Keratinocyte (primary cell): ENCODE results near the gene SH3GL3. TPM values are rescaled to one million over a fixed set of nuclear protein-coding genes. Genes with fewer than 3 reads are reported as not detected.

Experiments used
- DNase-seq: peaks from one replicate; pipeline ENCODE4 v3.0.0-alpha.2; 2011; ENCODE audit warnings: low read depth, missing footprints, low spot score
- FAIRE-seq: peaks from 2 replicates; lab custom pipeline; 2011; peaks lifted over from hg19 to GRCh38; lab: Jason Lieb, UNC
- H2AFZ ChIP-seq: 2 replicates; pipeline ENCODE4 v1.6.0; 2012; ENCODE audit warnings: low read length, control low read depth, inconsistent platforms; ENCODE audit not compliant: control insufficient read depth
- H3K27ac ChIP-seq: 2 replicates; pipeline ENCODE4 v1.5.1; 2011; ENCODE audit warnings: low read length; ENCODE audit not compliant: control insufficient read depth, insufficient read depth
- H3K27me3 ChIP-seq: 3 replicates; pipeline ENCODE4 v1.6.0; 2011; ENCODE audit warnings: low read length; ENCODE audit not compliant: control insufficient read depth, insufficient read depth; ENCODE audit errors: extremely low read depth
- H3K36me3 ChIP-seq, 2 experiments: 2 replicates in 1 of 2; 3 replicates in 1 of 2; pipeline ENCODE4 v1.5.1; 2011; ENCODE audit warnings: low read length in 2 of 2, mild to moderate bottlenecking in 1 of 2; ENCODE audit not compliant: control insufficient read depth in 2 of 2, insufficient read depth in 2 of 2; ENCODE audit errors: extremely low read depth in 1 of 2
- H3K4me1 ChIP-seq: 3 replicates; pipeline ENCODE4 v1.5.1; 2011; ENCODE audit warnings: low read length; ENCODE audit not compliant: control insufficient read depth, insufficient read depth; ENCODE audit errors: extremely low read depth
- H3K4me2 ChIP-seq: 3 replicates; pipeline ENCODE4 v1.6.0; 2011; ENCODE audit warnings: low read depth, low read length; ENCODE audit not compliant: control insufficient read depth, insufficient read depth; ENCODE audit errors: extremely low read depth
- H3K4me3 ChIP-seq, 3 experiments: fragments of 200-600 bp in 1 of 3; sonication (generic) in 1 of 3; 2 replicates in 2 of 3; 3 replicates in 1 of 3; pipeline ENCODE4 v1.5.1; 2011 to 2016; ENCODE audit warnings: low read length in 3 of 3, mild to moderate bottlenecking in 3 of 3, control low read depth in 2 of 3, inconsistent platforms in 1 of 3, low read depth in 1 of 3, mixed read lengths in 1 of 3, mixed run types in 1 of 3, moderate library complexity in 1 of 3; ENCODE audit not compliant: control insufficient read depth in 2 of 3, insufficient read depth in 2 of 3; ENCODE audit errors: extremely low read depth in 1 of 3
- H3K79me2 ChIP-seq: 2 replicates; pipeline ENCODE4 v1.6.0; 2012; ENCODE audit warnings: low read length; ENCODE audit not compliant: control insufficient read depth, insufficient read depth
- H3K9ac ChIP-seq: 3 replicates; pipeline ENCODE4 v1.6.0; 2011; ENCODE audit warnings: low read length; ENCODE audit not compliant: control insufficient read depth, insufficient read depth; ENCODE audit errors: extremely low read depth
- H3K9me1 ChIP-seq: 3 replicates; pipeline ENCODE4 v1.6.0; 2011; ENCODE audit warnings: low read length; ENCODE audit not compliant: control insufficient read depth, insufficient read depth; ENCODE audit errors: extremely low read depth
- H3K9me3 ChIP-seq: 2 replicates; pipeline ENCODE4 v1.5.1; 2012; ENCODE audit warnings: low read depth, low read length; ENCODE audit not compliant: control insufficient read depth
- H4K20me1 ChIP-seq: 3 replicates; pipeline ENCODE4 v1.6.0; 2011; ENCODE audit warnings: low read length; ENCODE audit not compliant: control insufficient read depth, insufficient read depth; ENCODE audit errors: extremely low read depth
- EZH2 ChIP-seq: IDR thresholded peaks from one replicate; pipeline ENCODE4 v1.6.1; 2012; ENCODE audit warnings: inconsistent platforms, mild to moderate bottlenecking, low read length, moderate library complexity
- dilution Hi-C: fragments of 300-500 bp; cut with MboI; formaldehyde crosslinking; loops from one replicate; pipeline ENCODE4 v1.7.0; 2020; ENCODE audit warnings: low sequenced_read_pairs; ENCODE audit not compliant: extremely low pct_ligation_motif_present
- polyA plus RNA-seq, 5 experiments: library from polyadenylated mRNA; depleted of rRNA in 3 of 5; stranded (reverse) in 3 of 5; stranded (forward) in 1 of 5; unstranded in 1 of 5; fragments of >200 nt; gene quantifications; 1 replicate in 1 of 5; 2 replicates in 3 of 5; 3 replicates in 1 of 5; pipeline versions ENCODE4 v1.2.1 to v1.2.3, GENCODE V29; 2011 to 2012; ENCODE audit warnings: missing spikeins in 2 of 5, low read depth in 1 of 5, low replicate concordance in 1 of 5
- TF ChIP-seq, protein P1 (sequence below), 3 experiments: IDR thresholded peaks in 1 of 3; conservative IDR thresholded peaks in 1 of 3; optimal IDR thresholded peaks in 1 of 3; 2 replicates in 2 of 3; 3 replicates in 1 of 3; pipeline versions ENCODE3 to v1.5.1; 2011; ENCODE audit warnings: low read length in 3 of 3, mild to moderate bottlenecking in 3 of 3, moderate library complexity in 2 of 3, control low read depth in 1 of 3, inconsistent platforms in 1 of 3; ENCODE audit not compliant: insufficient read depth in 2 of 3; ENCODE audit errors: extremely low read depth in 1 of 3

SH3GL3 gene
- polyA plus RNA-seq, 1 donor (not counting 4 experiments of a cell fraction or from before 2014, with no cell fraction given) = 0.20 TPM

DNA sequence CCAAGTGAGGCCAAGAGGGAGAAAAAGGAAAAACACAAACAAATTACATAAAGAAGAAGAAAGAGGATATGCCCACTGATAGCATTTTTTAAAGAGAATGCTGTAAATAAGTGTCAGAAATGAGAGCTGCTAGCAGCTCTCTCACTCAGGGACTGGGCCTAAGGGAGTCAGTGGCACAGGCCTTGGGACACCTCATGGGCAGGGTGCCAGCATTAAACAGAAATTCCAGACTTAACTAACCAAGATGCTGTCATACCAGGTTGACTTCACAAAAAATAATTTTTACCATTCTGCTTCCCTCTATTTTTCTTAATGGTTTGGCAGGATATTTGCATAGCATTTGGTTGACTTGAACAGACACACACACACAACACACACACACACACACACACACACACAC lies 114.5 kb downstream of the SH3GL3 start:
- Histone ChIP-seq H3K79me2 (no peaks in the 10 kb centered on the region), H4K20me1 (no peaks in the 10 kb centered on the region), H3K27me3 (no peaks in the 10 kb centered on the region), H3K9me3 (no peaks in the 10 kb centered on the region), H3K4me1 (no peaks in the 10 kb centered on the region), H3K9me1 (no peaks in the 10 kb centered on the region), H2AFZ (no peak overlapping the region), H3K27ac (no peak overlapping the region), H3K9ac (no peak overlapping the region), H3K36me3 (no peaks in the 10 kb centered on the region), H3K4me2 (no peak overlapping the region), H3K4me3 (no peak overlapping the region)
- DNase-seq (no peak), FAIRE-seq (no peak)
- TF ChIP-seq EZH2 = no peak
- TF ChIP-seq, protein P1, sequence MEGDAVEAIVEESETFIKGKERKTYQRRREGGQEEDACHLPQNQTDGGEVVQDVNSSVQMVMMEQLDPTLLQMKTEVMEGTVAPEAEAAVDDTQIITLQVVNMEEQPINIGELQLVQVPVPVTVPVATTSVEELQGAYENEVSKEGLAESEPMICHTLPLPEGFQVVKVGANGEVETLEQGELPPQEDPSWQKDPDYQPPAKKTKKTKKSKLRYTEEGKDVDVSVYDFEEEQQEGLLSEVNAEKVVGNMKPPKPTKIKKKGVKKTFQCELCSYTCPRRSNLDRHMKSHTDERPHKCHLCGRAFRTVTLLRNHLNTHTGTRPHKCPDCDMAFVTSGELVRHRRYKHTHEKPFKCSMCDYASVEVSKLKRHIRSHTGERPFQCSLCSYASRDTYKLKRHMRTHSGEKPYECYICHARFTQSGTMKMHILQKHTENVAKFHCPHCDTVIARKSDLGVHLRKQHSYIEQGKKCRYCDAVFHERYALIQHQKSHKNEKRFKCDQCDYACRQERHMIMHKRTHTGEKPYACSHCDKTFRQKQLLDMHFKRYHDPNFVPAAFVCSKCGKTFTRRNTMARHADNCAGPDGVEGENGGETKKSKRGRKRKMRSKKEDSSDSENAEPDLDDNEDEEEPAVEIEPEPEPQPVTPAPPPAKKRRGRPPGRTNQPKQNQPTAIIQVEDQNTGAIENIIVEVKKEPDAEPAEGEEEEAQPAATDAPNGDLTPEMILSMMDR (optimal IDR thresholded peaks at IDR 0.05 in 1 of 3, IDR thresholded peaks at IDR 0.05 in 1 of 3, conservative IDR thresholded peaks at IDR 0.05 in 1 of 3; ENCODE audit: extremely low read depth in 1 of 3, insufficient read depth in 2 of 3, low read length in 3 of 3) = no peak
- dilution Hi-C loops = loop anchor here (25.0 kb wide), 1 partner anchor 299 kb away; no protein-coding TSS in a partner anchor

DNA sequence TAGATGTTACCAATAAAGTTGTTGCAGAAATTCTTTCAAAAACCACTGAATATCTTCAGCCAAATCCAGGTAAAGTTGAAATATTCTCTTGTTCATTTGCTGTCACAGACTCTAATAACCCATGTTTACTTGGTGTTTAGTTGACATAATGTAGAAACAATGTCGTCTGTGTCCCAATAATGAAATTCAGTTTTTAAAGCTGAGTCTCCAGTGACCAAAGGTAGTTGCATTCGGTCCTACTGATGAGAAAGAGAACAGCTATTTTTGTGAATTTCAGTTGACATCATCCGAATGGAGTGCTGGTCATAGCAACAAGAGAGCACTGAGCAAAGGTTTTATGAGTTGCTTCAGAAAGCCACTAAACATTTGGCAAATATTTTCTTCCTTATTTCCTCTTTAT lies 118.0 kb downstream of the SH3GL3 start:
- dilution Hi-C loops = loop anchor here (25.0 kb wide), 1 partner anchor 303 kb away; no protein-coding TSS in a partner anchor
- Histone ChIP-seq H2AFZ (no peak overlapping the region), H3K79me2 (no peaks in the 10 kb centered on the region), H3K4me2 (no peak overlapping the region), H3K4me3 (no peak overlapping the region), H3K36me3 (no peaks in the 10 kb centered on the region), H3K27ac (no peak overlapping the region), H3K27me3 (no peaks in the 10 kb centered on the region), H3K9ac (no peak overlapping the region), H3K4me1 (no peaks in the 10 kb centered on the region), H3K9me3 (no peaks in the 10 kb centered on the region), H3K9me1 (no peaks in the 10 kb centered on the region), H4K20me1 (no peaks in the 10 kb centered on the region)
- DNase-seq (no peak), FAIRE-seq (no peak)
- TF ChIP-seq EZH2 = no peak
- TF ChIP-seq, protein P1 (optimal IDR thresholded peaks at IDR 0.05 in 1 of 3, IDR thresholded peaks at IDR 0.05 in 1 of 3, conservative IDR thresholded peaks at IDR 0.05 in 1 of 3; ENCODE audit: extremely low read depth in 1 of 3, insufficient read depth in 2 of 3, low read length in 3 of 3) = no peak
